HEK293T (cell line): ENCODE data around the gene ADD1.

Source experiments
- BHLHE40 ChIP-seq: fragments of 450-650 bp; IDR thresholded peaks from 2 replicates; pipeline ENCODE4 v1.6.1; 2016; ENCODE audit warnings: mild to moderate bottlenecking, moderate library complexity, borderline replicate concordance
- ELF4 ChIP-seq: fragments of 450-650 bp; IDR thresholded peaks from 2 replicates; pipeline ENCODE4 v1.6.1; 2017; ENCODE audit warnings: antibody characterized with exemption
- FOXA1 ChIP-seq: fragments of 450-650 bp; IDR thresholded peaks from 2 replicates; pipeline ENCODE4 v1.6.1; 2016; ENCODE audit warnings: mild to moderate bottlenecking
- FOXK2 ChIP-seq: fragments of 450-650 bp; IDR thresholded peaks from 2 replicates; pipeline ENCODE4 v1.6.1; 2016; ENCODE audit warnings: mild to moderate bottlenecking
- HDGF ChIP-seq: fragments of 450-650 bp; IDR thresholded peaks from 2 replicates; pipeline ENCODE4 v1.6.1; 2017; ENCODE audit warnings: antibody characterized with exemption, borderline replicate concordance
- L3MBTL2 ChIP-seq: fragments of 450-650 bp; conservative IDR thresholded peaks from 2 replicates; pipeline ENCODE4 v1.6.1; 2016; ENCODE audit warnings: mild to moderate bottlenecking
- LEF1 ChIP-seq: fragments of 450-650 bp; IDR thresholded peaks from 2 replicates; pipeline ENCODE4 v1.6.1; 2017; ENCODE audit warnings: mild to moderate bottlenecking, borderline replicate concordance
- SP1 ChIP-seq: fragments of 450-650 bp; IDR thresholded peaks from 2 replicates; pipeline ENCODE4 v1.6.1; 2017
- SUZ12 ChIP-seq: fragments of 450-650 bp; IDR thresholded peaks from 2 replicates; pipeline ENCODE4 v1.6.1; 2016; ENCODE audit warnings: mild to moderate bottlenecking
- TARDBP ChIP-seq: fragments of 450-650 bp; IDR thresholded peaks from 2 replicates; pipeline ENCODE4 v1.6.1; 2016
- ZNF384 ChIP-seq: fragments of 450-650 bp; IDR thresholded peaks from 2 replicates; pipeline ENCODE4 v1.6.1; 2016

DNA sequence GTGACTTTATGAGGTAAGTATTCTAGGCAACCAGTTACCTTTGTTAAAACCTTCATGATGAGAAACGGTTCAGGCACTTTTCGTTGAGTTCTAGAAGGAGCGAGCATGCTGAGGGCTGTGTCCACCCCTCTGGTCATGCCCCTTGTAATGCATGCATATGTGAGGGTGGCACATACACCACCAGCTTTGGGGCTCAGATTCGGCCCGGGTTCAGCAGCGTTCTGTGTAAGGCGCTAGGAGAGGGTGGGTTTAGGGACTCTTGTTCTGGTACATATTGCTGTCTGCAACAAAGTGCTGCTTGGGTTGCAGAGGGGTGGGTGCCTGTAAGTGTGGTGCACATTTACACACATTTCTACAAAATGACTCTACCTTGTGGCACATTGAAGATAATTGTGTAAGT, 65.0 kb downstream of the ADD1 start:
- TF ChIP-seq ELF4 (no peak), TARDBP (no peak), LEF1 (no peak), SUZ12 (no peak), HDGF (no peak), SP1 (no peak), L3MBTL2 (no peak), FOXK2 (no peak), BHLHE40 (no peak), ZNF384 (no peak), FOXA1 (no peak)
